Right atrium auricular region (tissue), 2 donors: Measurements from ENCODE around the gene ZNF471. TPM values are rescaled to one million over a fixed set of nuclear protein-coding genes. Genes with fewer than 3 reads are reported as not detected.

Source experiments
- DNase-seq: peaks from one replicate; pipeline ENCODE4 v3.0.0-alpha.2; 2019; ENCODE audit warnings: low spot score
- H3K27ac ChIP-seq, 2 donors: fragments of 200-600 bp; sonication (generic); 1 replicate in 1 of 2; 2 replicates in 1 of 2; pipeline ENCODE4 v1.5.1; 2016 to 2019
- H3K27me3 ChIP-seq, 2 donors: fragments of 200-600 bp; sonication (generic); one replicate each; pipeline versions ENCODE4 v1.5.1 to v1.6.0; 2017 to 2019
- H3K36me3 ChIP-seq: fragments of 200-600 bp; sonication (generic); one replicate; pipeline ENCODE4 v1.5.1; 2016
- H3K4me1 ChIP-seq, 2 donors: fragments of 200-600 bp; sonication (generic); one replicate each; pipeline versions ENCODE4 v1.5.1 to v1.6.0; 2017 to 2019
- H3K4me3 ChIP-seq, 2 donors: fragments of 200-600 bp; sonication (generic); 1 replicate in 1 of 2; 2 replicates in 1 of 2; pipeline ENCODE4 v1.5.1; 2017 to 2019; ENCODE audit warnings: mild to moderate bottlenecking in 1 of 2, moderate library complexity in 1 of 2
- H3K9me3 ChIP-seq, 2 donors: fragments of 200-600 bp; sonication (generic); one replicate each; pipeline ENCODE4 v1.5.1; 2019
- CTCF ChIP-seq, 2 donors: fragments of 200-600 bp; sonication (generic); IDR thresholded peaks; one replicate each; pipeline ENCODE4 v1.5.1; 2019; ENCODE audit warnings: antibody characterized with exemption in 2 of 2
- total RNA-seq, 2 donors: library from RNA; depleted of rRNA; stranded (reverse); fragments of >200 nt; gene quantifications; one replicate each; pipeline ENCODE4 v1.1.0, GENCODE V29; 2016

ZNF471 gene
- total RNA-seq, 2 donors from 2014 or later: 2.1 to 2.3 TPM

- Histone ChIP-seq H3K9me3 (peaks cover 54 to 98% of the 10 kb centered on the region in 2 donors), H3K36me3 (peaks cover 81% of the 10 kb centered on the region), H3K4me3 (no peak overlapping the region)
These were observed 66.3 kb downstream of the ZNF471 start for GRCh38 chr19:56573914-56574313.

GRCh38 chr19:56577719-56578602 is 70.3 kb downstream of the ZNF471 start:
- TF ChIP-seq CTCF (IDR thresholded peaks at IDR 0.05): no peak
- Histone ChIP-seq H3K9me3 (peaks cover 66 to 100% of the 10 kb centered on the region in 2 donors), H3K36me3 (peaks cover 49% of the 10 kb centered on the region), H3K27ac (no peak overlapping the region), H3K4me3 (no peak overlapping the region), H3K4me1 (no peaks in the 10 kb centered on the region), H3K27me3 (no peaks in the 10 kb centered on the region)
- DNase-seq: no peak

More at GRCh38 chr19:56573914-56574313, 66.3 kb downstream of the ZNF471 start:
- TF ChIP-seq CTCF (IDR thresholded peaks at IDR 0.05): no peak
- DNase-seq: no peak
- Histone ChIP-seq H3K4me1 (no peaks in the 10 kb centered on the region), H3K27me3 (no peaks in the 10 kb centered on the region), H3K27ac (no peak overlapping the region)

Other genes with a start within 250 kb of the ZNF471 start
- gene EDDM13, start 235.1 kb upstream of the ZNF471 start, total RNA-seq: not detected
- gene ZSCAN5A, start 193.0 kb upstream of the ZNF471 start, total RNA-seq: 1 to 10 TPM; 3.0 to 9.5 TPM
- 1 to 10 TPM; 3.9 to 6.2 TPM for gene ZNF582, start 114.3 kb upstream of the ZNF471 start, total RNA-seq
- 1 to 10 TPM; 2.3 to 6.4 TPM for gene ZNF583, start 103.5 kb upstream of the ZNF471 start, total RNA-seq
- gene ZNF667, start 30.5 kb upstream of the ZNF471 start, total RNA-seq: 1 to 10 TPM; 3.5 to 5.3 TPM
- 1 to 10 TPM; 4.0 to 4.6 TPM for gene ZFP28, start 31.1 kb downstream of the ZNF471 start, total RNA-seq
- 1 to 10 TPM; 1.9 to 2.5 TPM for gene ZNF470, start 59.6 kb downstream of the ZNF471 start, total RNA-seq
- gene ZNF71, start 87.4 kb downstream of the ZNF471 start, total RNA-seq: 1 to 10 TPM; 6.9 to 9.8 TPM
- gene SMIM17, start 135.3 kb downstream of the ZNF471 start, total RNA-seq: not detected
- gene ZNF835, start 163.9 kb downstream of the ZNF471 start, total RNA-seq: 10 to 100 TPM in 1 of 2 donors, 1 to 10 TPM in 1; 6.5 to 12.8 TPM